ENCODE measurements around the gene NBAS.

NBAS gene

GRCh38 chr2:15560988-15561573 is at the start of gene NBAS:
TSS of gene NBAS (minus strand) at chr2:15561334. CDS start at chr2:15561304, 30 bp downstream.
- peak; percentile 86 to 90 (median 90) for DNase-seq

DNA sequence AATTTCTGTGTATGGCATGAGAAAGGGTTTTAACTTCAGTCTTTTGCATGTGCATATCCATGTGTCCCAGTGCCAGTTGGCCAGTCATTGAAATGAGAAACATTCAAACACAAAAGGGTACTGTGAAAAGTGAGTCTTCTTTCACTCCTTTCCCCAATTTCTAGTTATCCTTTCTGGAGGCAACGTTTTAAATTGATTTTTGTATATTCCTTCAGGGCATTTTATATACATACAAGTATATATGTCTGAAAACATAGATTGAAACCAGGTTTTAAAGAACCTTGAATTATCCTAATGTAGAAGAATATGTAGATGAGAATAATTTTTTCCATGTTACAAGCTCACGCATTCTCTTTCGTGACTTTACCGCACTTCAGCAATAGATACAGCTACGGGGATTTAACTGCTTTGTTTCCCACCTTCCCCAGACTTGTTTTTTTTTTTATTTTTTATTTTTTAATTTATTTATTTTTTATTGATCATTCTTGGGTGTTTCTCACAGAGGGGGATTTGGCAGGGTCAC is 49.4 kb upstream of the NBAS start:
- DNase-seq = no peak

GRCh38 chr2:15609341-15610042 is 48.4 kb upstream of the NBAS start:
- DNase-seq = no peak

DNA sequence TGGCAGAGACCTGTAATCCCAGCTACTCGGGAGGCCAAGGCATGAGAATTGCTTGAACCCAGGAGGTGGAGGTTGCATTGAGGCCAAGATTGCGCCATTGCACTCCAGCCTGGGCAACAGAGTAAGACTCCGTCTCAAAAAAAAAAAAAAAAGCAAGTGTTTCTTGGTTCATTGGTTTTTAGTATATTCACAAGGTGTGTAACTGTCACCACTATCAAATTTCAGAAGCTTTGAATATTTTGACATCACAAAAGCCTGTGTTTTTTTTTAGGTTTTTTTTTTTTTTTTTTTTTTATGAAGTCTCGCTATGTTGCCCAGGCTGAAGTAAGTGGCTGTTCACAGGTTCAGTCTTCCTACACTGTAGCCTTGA is 47.2 kb upstream of the NBAS start:
- DNase-seq = no peak

GRCh38 chr2:15607709-15608391 is 46.7 kb upstream of the NBAS start:
- DNase-seq = no peak

GRCh38 chr2:15606481-15607441 is 45.6 kb upstream of the NBAS start:
- no peak for DNase-seq

DNA sequence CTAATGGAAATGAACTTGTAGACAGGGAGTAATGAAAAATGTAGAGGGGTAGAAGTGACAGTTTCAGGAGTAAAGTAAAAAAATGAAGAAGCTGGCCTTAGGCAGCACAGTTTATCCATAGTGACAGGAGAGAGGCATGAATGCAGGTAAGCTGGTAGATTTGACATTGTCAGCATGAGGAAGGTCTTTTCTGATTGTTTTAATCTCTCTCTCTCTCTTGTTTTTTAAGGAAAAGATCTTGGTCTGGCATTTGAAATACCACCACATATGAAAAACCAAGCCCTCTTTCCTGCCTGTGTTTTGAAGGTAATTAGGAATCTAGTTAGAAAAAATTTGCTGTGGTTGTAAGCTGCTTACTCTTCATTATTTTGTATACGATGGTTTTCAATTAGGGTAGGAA is 44.6 kb upstream of the NBAS start:
- no peak for DNase-seq

DNA sequence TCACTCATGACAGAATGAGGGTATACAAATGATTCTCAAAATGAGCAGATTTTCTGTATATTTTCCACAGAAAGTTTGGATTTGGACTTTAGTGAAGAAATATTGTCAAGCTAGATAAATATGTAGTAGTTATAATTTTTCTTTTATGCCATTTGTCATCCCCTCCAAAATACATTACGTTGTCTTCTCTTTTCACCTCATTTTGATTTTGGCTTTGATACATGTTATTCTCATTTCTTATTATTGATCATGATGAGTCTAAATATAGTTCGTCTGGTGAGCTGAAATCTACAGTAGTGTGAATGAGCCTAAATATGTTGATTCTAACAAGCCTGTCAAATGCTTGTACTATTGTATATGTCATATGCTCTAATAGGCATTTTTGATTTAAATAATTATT is 42.8 kb upstream of the NBAS start:
- no peak for DNase-seq

DNA sequence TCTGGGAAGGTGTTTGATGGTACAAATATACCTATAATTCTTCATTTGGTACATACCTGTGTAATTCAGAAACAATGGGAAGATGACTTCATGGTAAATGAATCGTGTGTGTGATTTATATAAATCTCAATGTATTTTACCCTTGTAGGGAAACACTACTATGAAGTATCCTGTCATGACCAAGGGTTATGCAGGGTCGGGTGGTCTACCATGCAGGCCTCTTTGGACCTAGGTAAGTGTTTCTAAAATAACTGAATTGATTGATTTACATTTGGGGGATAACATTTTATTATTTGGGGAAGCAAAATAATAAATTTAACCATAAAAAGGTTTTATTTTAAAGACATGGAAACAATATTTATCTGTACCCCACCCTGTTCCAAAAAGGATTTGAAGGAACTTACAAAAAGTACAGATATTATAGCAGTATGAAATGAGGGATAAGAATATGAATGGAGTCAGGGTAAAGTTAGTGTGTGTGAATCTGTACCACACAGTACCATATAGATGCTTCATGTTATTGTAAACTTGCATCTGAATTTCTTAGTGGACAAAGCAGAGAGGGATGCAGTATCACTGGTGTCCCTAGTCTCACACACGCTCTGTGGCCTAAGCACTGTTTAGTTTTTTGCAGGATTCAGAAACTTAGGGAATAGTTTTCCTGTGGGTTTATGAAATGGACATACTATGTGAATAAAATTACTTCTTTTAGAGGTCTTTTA is 42.1 kb upstream of the NBAS start:
- no peak for DNase-seq

GRCh38 chr2:15602393-15602792 is 41.3 kb upstream of the NBAS start:
- DNase-seq = no peak

DNA sequence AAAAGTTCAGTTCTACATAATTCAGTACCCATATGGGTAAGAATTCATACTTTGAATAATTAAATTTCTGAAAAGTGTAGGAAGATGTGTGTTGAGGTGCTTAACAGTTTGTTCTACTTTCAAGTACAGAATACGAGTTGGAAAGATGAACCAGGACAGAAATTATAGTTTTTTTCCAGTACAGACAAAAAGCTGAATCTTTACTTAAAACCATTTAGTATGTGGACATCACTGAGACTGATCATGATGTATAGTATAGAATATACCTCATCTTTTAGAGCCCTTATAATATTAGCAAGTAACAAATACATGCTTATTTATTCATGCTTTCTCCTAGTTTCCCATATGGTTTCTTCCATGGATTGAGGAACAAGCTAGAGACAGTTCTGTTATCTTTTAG is 40.5 kb upstream of the NBAS start:
- DNase-seq = no peak

DNA sequence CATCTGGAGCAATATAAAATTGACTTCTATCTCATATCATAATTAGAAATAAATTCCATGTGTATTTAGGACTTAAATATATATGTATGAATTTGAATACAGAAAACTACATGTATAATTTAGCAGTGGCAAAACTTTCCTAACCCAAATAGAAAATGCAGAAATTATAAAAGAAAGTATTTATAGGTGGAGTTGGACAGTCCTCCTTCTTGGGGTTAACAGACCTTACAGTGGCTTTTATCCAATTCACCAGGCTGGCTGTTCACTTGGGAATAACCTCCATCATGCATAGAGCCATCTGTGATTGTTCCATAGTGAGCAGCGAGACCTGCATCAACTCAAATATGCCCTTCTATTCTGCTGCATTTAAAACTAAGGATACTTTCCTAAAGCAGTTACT is 38.9 kb upstream of the NBAS start:
- DNase-seq = no peak

GRCh38 chr2:15596968-15597367 is 35.8 kb upstream of the NBAS start:
- DNase-seq = no peak

GRCh38 chr2:15596350-15596749 is 35.2 kb upstream of the NBAS start:
- DNase-seq = no peak

DNA sequence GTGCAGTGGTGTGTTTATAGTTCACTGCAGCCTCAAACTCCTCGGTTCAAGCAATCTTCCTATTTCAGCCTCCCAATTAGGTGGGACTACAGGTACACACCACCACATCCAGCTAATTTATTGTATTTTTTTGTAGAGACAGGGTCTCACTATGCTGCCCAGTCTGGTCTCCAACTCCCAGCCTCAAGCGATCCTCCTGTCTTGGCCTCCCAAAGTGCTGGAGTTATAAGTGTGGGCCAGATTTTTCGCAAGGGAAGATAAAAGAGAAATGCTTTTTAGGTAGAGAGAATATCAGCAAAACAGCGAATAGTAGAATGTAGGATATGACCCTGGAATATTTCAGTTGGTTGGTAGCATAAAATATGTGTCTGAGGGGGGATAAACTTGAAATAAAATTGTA is 34.8 kb upstream of the NBAS start:
- DNase-seq = no peak

DNA sequence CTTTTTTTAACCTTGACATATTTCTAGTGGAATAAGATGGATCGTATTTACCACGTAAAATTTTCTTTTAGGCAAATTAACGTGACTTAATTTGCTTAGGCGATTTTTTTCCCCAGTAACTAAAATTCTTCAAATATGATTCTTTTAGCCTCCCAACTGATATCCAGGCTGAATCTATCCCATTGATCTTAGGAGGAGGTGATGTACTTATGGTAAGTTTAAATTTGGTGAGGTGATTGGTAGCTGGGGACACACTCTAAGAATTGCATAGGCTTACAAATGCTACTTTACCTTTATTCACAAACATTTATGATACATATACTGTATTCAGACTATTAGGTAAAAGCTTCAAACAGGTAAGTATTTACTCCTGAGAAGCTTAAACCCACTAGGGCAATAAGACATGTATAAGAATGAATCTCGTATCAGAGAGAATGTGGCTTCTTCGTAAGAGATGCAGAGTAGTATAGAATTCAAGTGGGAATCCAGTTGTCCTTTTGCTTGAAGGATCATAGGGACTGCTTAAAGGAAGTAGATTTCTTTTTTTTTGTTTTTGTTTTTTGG is 34.3 kb upstream of the NBAS start:
- no peak for DNase-seq

- DNase-seq = no peak
These were observed 33.4 kb upstream of the NBAS start for GRCh38 chr2:15594291-15595256.

- no peak for DNase-seq
These were observed 32.2 kb upstream of the NBAS start for GRCh38 chr2:15593327-15593705.

- peak; percentile 89 to 94 (median 92) for DNase-seq
These were observed 30.7 kb upstream of the NBAS start, which contains the start of gene DDX1 for GRCh38 chr2:15591692-15592463. TSS of gene DDX1 (plus strand) at chr2:15591868. CDS start at chr2:15591934, 66 bp downstream.

- no peak for DNase-seq
These were observed 30.2 kb upstream of the NBAS start for GRCh38 chr2:15591373-15591691.

All from suppressor macrophage treated with lipopolysaccharide for 1 hour (primary cell).